ENCODE data around the gene CNTN4. TPM values are rescaled to one million over a fixed set of nuclear protein-coding genes. Genes with fewer than 3 reads are reported as not detected.
A peak's percentile ranks its signal among the peaks of the same experiment; 100 is the strongest.
"Not testable (repeated sequence)": the region's sequence is repeated elsewhere in the genome, so short reads cannot be mapped to it uniquely, and the experiment has no call there.

The CNTN4 gene
- total RNA-seq, result not detected

DNA sequence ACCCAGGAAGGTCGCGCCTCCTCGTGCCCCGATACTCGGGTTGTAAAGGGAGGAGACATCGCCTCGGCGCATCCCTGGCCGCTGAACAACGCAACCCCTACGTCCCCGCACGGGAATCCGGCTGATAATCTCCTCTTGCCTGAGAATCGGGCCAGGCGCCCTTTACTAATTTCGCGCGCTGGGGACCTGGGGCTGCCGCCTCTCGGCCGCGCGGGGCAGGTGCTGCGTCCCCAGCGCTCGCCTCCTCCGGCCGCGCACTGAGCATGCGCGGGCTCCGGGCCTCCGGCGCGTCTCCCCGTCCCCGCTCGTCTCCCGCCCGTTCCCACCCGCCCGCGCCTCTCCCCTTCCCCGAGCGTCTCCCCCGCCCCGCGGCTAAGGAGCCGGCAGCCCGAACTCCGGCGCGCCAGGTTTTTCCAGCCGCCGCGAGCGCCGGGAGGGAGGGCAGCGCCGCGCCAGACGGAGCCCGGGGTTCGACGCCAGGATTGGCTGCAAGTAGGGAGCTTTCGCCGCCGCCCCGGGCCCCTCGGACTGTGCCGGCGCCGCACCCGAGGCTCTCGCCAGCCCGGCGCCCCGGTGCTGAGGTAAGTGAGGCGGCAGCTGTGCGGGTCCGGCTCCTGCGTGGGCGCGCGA lies at the start of gene CNTN4:
Gene CNTN4 (plus strand): TSS at position 469 of the 630 bp plus-strand sequence.
- peak; percentile 40 for DNase-seq
- peaks cover 59% of the 10 kb centered on the region for H3K27me3 Mint-ChIP-seq
- peaks cover 3% of the 10 kb centered on the region for H3K4me1 Mint-ChIP-seq
- H3K27ac Mint-ChIP-seq, result no peak within 1 kb of the TSS
- H3K9me3 Mint-ChIP-seq, result no peaks in the 10 kb centered on the region
- H3K36me3 Mint-ChIP-seq, result no peaks in the 10 kb centered on the region
- H3K4me3 Mint-ChIP-seq, result no peak within 1 kb of the TSS

DNA sequence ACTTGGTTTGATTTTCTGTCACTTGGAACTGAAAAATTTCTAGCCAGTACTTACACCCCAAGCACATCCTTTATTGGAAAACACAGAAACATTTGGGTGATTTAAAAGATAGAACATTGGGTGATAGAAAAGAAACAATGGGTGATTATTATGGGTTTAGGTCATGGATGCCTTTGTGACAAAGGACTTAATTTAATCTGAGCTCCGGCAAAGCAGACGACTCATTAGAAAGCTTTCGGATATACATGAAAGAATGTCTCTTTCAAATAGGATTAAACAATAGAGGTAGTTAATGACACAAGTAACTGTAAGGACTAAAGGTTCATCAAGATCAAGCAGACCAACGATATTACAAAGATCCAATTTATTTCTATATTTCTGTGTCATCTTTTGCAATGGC lies 37.3 kb upstream of the CNTN4 start:
- no peak overlapping the region for H3K4me3 Mint-ChIP-seq
- DNase-seq, result no peak
- H3K27me3 Mint-ChIP-seq, result peaks cover 3% of the 10 kb centered on the region
- H3K27ac Mint-ChIP-seq, result no peak overlapping the region
- no peaks in the 10 kb centered on the region for H3K9me3 Mint-ChIP-seq
- no peaks in the 10 kb centered on the region for H3K36me3 Mint-ChIP-seq
- no peaks in the 10 kb centered on the region for H3K4me1 Mint-ChIP-seq

- DNase-seq, result no peak
- H3K27ac Mint-ChIP-seq, result no peak overlapping the region
- H3K36me3 Mint-ChIP-seq, result no peaks in the 10 kb centered on the region
- H3K4me1 Mint-ChIP-seq, result no peaks in the 10 kb centered on the region
- H3K27me3 Mint-ChIP-seq, result no peaks in the 10 kb centered on the region
- peaks cover 1% of the 10 kb centered on the region for H3K9me3 Mint-ChIP-seq
- H3K4me3 Mint-ChIP-seq, result no peak overlapping the region
Observed at GRCh38 chr3:2071531-2071930, 27.1 kb upstream of the CNTN4 start.

DNA sequence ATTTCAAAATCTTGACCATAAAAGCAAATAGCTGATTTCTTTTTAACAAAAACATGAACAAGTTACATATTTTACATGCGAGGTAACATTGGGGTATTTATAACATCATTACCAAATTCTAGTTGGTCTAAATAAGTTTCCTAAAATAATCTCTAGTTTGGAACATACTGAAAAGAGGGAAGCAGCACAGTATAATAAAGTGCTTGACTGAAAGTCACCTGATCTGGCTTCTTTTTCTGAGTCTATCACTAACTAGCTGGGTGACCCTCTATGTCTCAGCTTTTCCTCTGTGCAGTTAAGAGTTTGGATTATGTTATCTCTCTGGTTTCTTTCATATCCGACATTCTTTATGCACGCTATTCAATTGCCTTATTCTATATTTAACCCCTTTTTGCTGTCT lies 19.8 kb upstream of the CNTN4 start:
- Mint-ChIP-seq H3K4me3 (no peak overlapping the region), H3K27me3 (no peaks in the 10 kb centered on the region), H3K27ac (no peak overlapping the region), H3K36me3 (no peaks in the 10 kb centered on the region), H3K9me3 (peaks cover 2% of the 10 kb centered on the region), H3K4me1 (no peaks in the 10 kb centered on the region)
- DNase-seq, result no peak

DNA sequence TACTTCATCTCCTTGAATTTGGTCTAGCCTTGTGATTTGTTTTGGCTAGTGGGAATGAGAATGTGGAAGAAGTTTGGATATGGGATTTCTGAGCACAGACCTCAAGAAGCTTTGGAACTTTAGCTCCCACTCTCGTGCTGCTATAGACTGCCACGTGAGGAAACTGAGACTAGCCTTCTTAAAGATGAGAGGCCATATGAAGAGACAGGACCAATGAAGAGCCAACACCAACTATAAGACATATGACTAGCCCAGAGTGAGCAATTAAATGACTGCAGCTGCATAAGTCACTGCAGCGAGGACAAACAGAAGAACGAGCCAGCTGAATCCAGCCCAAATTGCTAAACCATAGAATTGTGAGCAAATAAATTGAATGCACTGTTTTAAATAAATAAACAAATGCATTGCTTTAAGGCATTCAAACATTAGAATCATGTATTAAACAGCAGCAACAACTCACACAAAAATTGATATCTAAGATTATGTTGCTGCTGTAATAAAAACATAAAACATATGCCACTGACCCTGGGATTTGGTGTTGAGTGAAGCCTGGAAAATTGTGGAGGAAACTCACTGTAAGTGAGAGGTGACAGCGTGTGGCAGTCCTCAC lies 15.7 kb upstream of the CNTN4 start:
- no peak for DNase-seq
- no peak overlapping the region for H3K27ac Mint-ChIP-seq
- H3K36me3 Mint-ChIP-seq, result no peaks in the 10 kb centered on the region
- no peaks in the 10 kb centered on the region for H3K27me3 Mint-ChIP-seq
- H3K9me3 Mint-ChIP-seq, result peaks cover 3% of the 10 kb centered on the region
- H3K4me1 Mint-ChIP-seq, result no peaks in the 10 kb centered on the region
- H3K4me3 Mint-ChIP-seq, result no peak overlapping the region

DNA sequence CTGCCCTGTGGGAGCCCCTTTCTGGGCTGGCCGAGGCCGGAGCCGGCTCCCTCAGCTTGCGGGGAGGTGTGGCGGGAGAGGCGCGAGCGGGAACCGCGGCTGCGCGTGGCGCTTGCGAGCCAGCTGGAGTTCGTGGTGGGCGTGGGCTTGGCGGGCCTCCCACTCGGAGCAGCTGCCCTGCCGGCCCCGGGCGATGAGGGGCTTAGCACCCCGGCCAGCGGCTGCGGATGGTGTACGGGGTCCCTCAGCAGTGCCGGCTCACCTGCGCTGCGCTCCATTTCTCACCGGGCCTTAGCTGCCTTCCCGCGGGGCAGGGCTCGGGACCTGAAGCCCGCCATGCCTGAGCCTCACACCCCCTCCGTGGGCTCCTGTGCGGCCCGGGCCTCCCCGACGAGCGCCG lies 15.1 kb upstream of the CNTN4 start:
- not testable (repeated sequence) for H3K27me3 Mint-ChIP-seq

GRCh38 chr3:2090095-2090911 lies 8.4 kb upstream of the CNTN4 start:
- Mint-ChIP-seq H3K27me3 (peaks cover under 1% of the 10 kb centered on the region), H3K27ac (no peak overlapping the region), H3K4me1 (no peaks in the 10 kb centered on the region), H3K4me3 (no peak overlapping the region), H3K9me3 (peaks cover 3% of the 10 kb centered on the region), H3K36me3 (no peaks in the 10 kb centered on the region)
- no peak for DNase-seq

More for the DNA sequence above, 15.1 kb upstream of the CNTN4 start:
- H3K4me3 Mint-ChIP-seq, H3K36me3 Mint-ChIP-seq, H3K27ac Mint-ChIP-seq, H3K4me1 Mint-ChIP-seq, DNase-seq, H3K9me3 Mint-ChIP-seq: not testable (repeated sequence)

DNA sequence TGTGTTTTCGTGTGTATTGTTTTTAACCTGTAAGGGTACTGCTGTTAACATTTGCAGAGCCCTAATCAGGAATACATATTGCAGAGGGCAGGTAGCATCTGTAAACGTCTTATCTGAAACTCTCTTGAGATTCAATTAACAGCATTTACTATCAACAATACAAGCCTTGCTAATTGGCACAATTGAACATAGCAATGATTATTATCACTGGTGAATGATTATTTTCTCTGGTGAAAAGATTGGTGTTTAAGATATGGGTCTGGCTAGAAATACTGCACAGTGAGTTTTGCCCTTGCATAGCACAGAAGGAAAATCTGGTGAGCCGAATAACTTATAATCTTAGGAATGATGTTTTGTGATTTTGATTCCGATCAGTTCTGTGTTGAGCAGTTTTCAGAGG lies 5.9 kb upstream of the CNTN4 start:
- H3K36me3 Mint-ChIP-seq, result no peaks in the 10 kb centered on the region
- no peaks in the 10 kb centered on the region for H3K9me3 Mint-ChIP-seq
- H3K4me1 Mint-ChIP-seq, result peaks cover 1% of the 10 kb centered on the region
- no peak overlapping the region for H3K4me3 Mint-ChIP-seq
- H3K27ac Mint-ChIP-seq, result no peak overlapping the region
- peaks cover 25% of the 10 kb centered on the region for H3K27me3 Mint-ChIP-seq
- DNase-seq, result no peak

- Mint-ChIP-seq H3K9me3 (no peaks in the 10 kb centered on the region), H3K27me3 (peaks cover 41% of the 10 kb centered on the region), H3K27ac (no peak overlapping the region), H3K36me3 (no peaks in the 10 kb centered on the region), H3K4me1 (peaks cover 2% of the 10 kb centered on the region), H3K4me3 (no peak overlapping the region)
- no peak for DNase-seq
Observed at GRCh38 chr3:2094941-2095340, 3.7 kb upstream of the CNTN4 start.

GRCh38 chr3:2096216-2096615 lies 2.5 kb upstream of the CNTN4 start:
- no peak overlapping the region for H3K27ac Mint-ChIP-seq
- DNase-seq, result no peak
- H3K9me3 Mint-ChIP-seq, result no peaks in the 10 kb centered on the region
- peaks cover 3% of the 10 kb centered on the region for H3K4me1 Mint-ChIP-seq
- H3K27me3 Mint-ChIP-seq, result peaks cover 53% of the 10 kb centered on the region
- no peak overlapping the region for H3K4me3 Mint-ChIP-seq
- H3K36me3 Mint-ChIP-seq, result no peaks in the 10 kb centered on the region

GRCh38 chr3:2097641-2098191 lies 950 bp upstream of the CNTN4 start:
- H3K4me1 Mint-ChIP-seq, result peaks cover 3% of the 10 kb centered on the region
- no peak for DNase-seq
- no peak overlapping the region for H3K27ac Mint-ChIP-seq
- H3K36me3 Mint-ChIP-seq, result no peaks in the 10 kb centered on the region
- no peak overlapping the region for H3K4me3 Mint-ChIP-seq
- peaks cover 59% of the 10 kb centered on the region for H3K27me3 Mint-ChIP-seq
- no peaks in the 10 kb centered on the region for H3K9me3 Mint-ChIP-seq

DNA sequence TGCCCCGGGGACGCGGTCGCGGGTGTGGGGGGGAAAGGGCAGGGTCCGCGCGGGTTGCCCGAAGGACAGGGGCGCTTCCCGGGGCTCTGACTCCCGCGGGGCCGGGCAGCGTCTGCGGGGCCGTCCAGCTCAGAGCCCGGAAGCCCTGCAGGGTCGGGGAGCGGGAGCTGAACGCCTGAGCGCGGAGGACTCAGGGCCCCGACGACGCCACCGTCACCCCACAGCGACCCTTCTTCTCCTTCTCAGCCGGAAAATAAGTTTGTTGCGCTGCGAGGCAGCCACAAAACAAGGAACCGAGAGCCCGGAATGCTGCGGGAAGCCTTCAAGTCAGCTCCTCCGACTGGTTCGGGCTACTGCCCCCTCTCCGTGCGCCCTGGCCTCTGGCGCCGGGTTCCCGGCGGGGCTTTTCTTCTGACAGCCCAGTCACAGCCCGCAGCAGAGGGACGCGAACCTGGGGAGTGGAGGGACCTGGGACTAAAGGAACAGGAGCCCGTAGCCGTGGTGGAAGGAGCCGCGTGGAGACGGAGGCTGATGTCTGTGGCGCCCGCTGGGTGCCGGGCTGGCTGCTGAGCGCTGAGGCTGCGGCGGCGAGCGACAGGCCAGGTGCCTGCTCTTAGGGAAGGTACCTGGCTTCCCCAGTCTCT lies 484 bp downstream of the CNTN4 start:
- no peaks in the 10 kb centered on the region for H3K9me3 Mint-ChIP-seq
- no peaks in the 10 kb centered on the region for H3K36me3 Mint-ChIP-seq
- H3K27me3 Mint-ChIP-seq, result peaks cover 59% of the 10 kb centered on the region
- no peak overlapping the region for H3K4me3 Mint-ChIP-seq
- H3K27ac Mint-ChIP-seq, result no peak overlapping the region
- H3K4me1 Mint-ChIP-seq, result peaks cover 3% of the 10 kb centered on the region
- DNase-seq, result no peak

GRCh38 chr3:2099779-2100191 lies 1.1 kb downstream of the CNTN4 start:
- Mint-ChIP-seq H3K27ac (no peak overlapping the region), H3K27me3 (peaks cover 59% of the 10 kb centered on the region), H3K36me3 (no peaks in the 10 kb centered on the region)

DNA sequence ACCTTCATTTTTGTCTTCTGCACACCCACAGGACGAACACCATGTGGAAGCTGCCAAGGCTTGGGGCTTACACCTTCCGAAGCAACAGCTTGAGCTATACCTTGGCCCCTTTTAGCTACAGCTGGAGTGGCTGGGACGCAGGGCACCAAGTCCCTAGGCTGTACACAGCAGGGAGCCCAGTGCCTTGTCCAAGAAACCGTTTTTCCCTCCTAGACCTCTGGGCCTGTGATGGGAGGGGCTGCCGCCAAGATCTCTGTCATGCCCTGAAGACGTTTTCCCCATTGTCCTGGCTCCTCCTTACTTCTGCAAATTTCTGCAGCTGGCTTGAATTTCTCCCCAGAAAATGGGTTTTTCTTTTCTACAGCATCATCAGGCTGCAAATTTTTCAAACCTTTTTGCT lies 7.8 kb downstream of the CNTN4 start:
- DNase-seq, result no peak
- H3K27ac Mint-ChIP-seq, result no peak overlapping the region
- peaks cover 5% of the 10 kb centered on the region for H3K27me3 Mint-ChIP-seq
- H3K9me3 Mint-ChIP-seq, result peaks cover 3% of the 10 kb centered on the region
- H3K4me3 Mint-ChIP-seq, result no peak overlapping the region
- H3K36me3 Mint-ChIP-seq, result no peaks in the 10 kb centered on the region
- no peaks in the 10 kb centered on the region for H3K4me1 Mint-ChIP-seq

More at GRCh38 chr3:2099779-2100191, 1.1 kb downstream of the CNTN4 start:
- Mint-ChIP-seq H3K9me3 (no peaks in the 10 kb centered on the region), H3K4me1 (peaks cover 3% of the 10 kb centered on the region), H3K4me3 (no peak overlapping the region)
- DNase-seq, result no peak

GRCh38 chr3:2110597-2111117 lies 12.0 kb downstream of the CNTN4 start:
- no peak for DNase-seq
- Mint-ChIP-seq H3K36me3 (no peaks in the 10 kb centered on the region), H3K9me3 (peaks cover 3% of the 10 kb centered on the region), H3K4me1 (no peaks in the 10 kb centered on the region), H3K4me3 (no peak overlapping the region), H3K27ac (no peak overlapping the region), H3K27me3 (no peaks in the 10 kb centered on the region)
